NCI-H526 treated with DMSO at 0.1 percent for 48 hours (cell line): ENCODE data around the gene MYH10.
"Not testable (repeated sequence)": the region's sequence is repeated elsewhere in the genome, so short reads cannot be mapped to it uniquely, and the experiment has no call there.

Source experiments
- DNase-seq: peaks from one replicate; lab custom pipeline; 2025; lab: John Stamatoyannopoulos, UW

MYH10 gene

GRCh38 chr17:8630227-8630801, at the start of gene MYH10:
MYH10 (minus strand) TSS chr17:8630725; CDS start chr17:8623246, 7,479 bp downstream.
- DNase-seq: no peak

GRCh38 chr17:8679126-8679525, 48.6 kb upstream of the MYH10 start:
- no peak for DNase-seq

GRCh38 chr17:8675306-8675705, 44.8 kb upstream of the MYH10 start:
- no peak for DNase-seq

- no peak for DNase-seq
Observed at GRCh38 chr17:8674344-8675305, 44.1 kb upstream of the MYH10 start.

- DNase-seq: peak; percentile 65
Observed at GRCh38 chr17:8673612-8674011, 43.1 kb upstream of the MYH10 start.

- no peak for DNase-seq
Observed at GRCh38 chr17:8672326-8672725, 41.8 kb upstream of the MYH10 start.

- no peak for DNase-seq
Observed at GRCh38 chr17:8670421-8670820, 39.9 kb upstream of the MYH10 start.

GRCh38 chr17:8668176-8668740, 37.7 kb upstream of the MYH10 start:
- no peak for DNase-seq

GRCh38 chr17:8667421-8667820, 36.9 kb upstream of the MYH10 start:
- no peak for DNase-seq

- no peak for DNase-seq
Observed at GRCh38 chr17:8665684-8666083, 35.2 kb upstream of the MYH10 start.

GRCh38 chr17:8664456-8665126, 34.1 kb upstream of the MYH10 start:
- no peak for DNase-seq

GRCh38 chr17:8662973-8663372, 32.4 kb upstream of the MYH10 start:
- DNase-seq: no peak

GRCh38 chr17:8662076-8662831, 31.7 kb upstream of the MYH10 start:
- DNase-seq: no peak

GRCh38 chr17:8660709-8661108, 30.2 kb upstream of the MYH10 start:
- not testable (repeated sequence) for DNase-seq

- DNase-seq: no peak
Observed at GRCh38 chr17:8659758-8660410, 29.4 kb upstream of the MYH10 start.

- no peak for DNase-seq
Observed at GRCh38 chr17:8658810-8659209, 28.3 kb upstream of the MYH10 start.

- DNase-seq: no peak
Observed at GRCh38 chr17:8656693-8657092, 26.2 kb upstream of the MYH10 start.

- no peak for DNase-seq
Observed at GRCh38 chr17:8654822-8655221, 24.3 kb upstream of the MYH10 start.

GRCh38 chr17:8651013-8651412, 20.5 kb upstream of the MYH10 start:
- no peak for DNase-seq

- DNase-seq: no peak
Observed at GRCh38 chr17:8650119-8650499, 19.6 kb upstream of the MYH10 start.
